ENCODE data around the gene ASAP2. TPM values are rescaled to one million over a fixed set of nuclear protein-coding genes. Genes with fewer than 3 reads are reported as not detected.

The ASAP2 gene
- polyA plus RNA-seq, 1 experiment, result 30.0 TPM

DNA sequence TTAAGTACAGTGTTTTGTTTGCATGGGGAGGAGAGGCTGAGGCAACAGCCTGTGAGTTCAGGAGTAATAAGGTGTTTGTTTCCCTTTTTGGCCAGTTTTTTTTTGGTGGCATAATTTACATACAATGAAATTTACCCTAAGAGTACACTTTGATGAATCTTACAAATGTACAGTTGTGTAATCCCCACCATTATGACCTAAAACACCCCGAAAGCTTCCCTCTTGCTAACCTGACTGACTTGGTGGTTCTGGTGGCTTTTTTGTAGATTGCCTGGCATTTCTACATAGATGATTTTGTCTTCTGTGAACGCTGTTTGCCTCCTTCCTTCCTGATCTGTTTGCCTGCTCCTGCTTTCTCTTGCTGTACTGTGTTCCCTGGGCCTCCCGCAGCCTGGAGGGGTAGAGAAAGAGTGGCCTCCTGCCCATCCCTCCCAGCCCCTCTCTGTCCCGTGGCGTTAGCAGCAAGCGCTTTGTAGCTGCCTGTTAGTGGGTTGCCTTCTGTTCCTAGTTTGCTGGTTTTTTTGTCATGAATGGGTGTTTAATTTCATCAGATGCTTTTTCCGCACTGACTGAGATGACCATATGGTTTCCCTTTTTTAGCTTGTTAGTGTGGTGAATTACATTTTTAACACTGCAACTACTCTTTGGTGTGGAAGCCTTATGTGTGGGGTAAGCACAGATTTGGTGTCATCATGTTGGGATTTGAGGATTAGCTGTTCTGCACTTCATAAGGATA lies 32.1 kb downstream of the ASAP2 start:
- no peak overlapping the region for H3K27ac ChIP-seq (ENCODE audit: low read depth, low read length)
- H3K27me3 ChIP-seq (ENCODE audit: control insufficient read depth, insufficient read depth, low read length), result no peaks in the 10 kb centered on the region
- H3K4me3 ChIP-seq (ENCODE audit: low read depth, low read length), result no peak overlapping the region
- DNase-seq (ENCODE audit: low read depth, low spot score), result no peak
- no peaks in the 10 kb centered on the region for H3K9me3 ChIP-seq (ENCODE audit: control insufficient read depth, insufficient read depth, low read length)
- TF ChIP-seq CTCF (IDR thresholded peaks at IDR 0.05; ENCODE audit: low read depth, low read length), result no peak
- ChIA-PET CTCF (interaction anchor here (1.1 to 1.2 kb wide), 2 partner anchors 29 to 95 kb away, joined by 3 read pairs; no protein-coding TSS in a partner anchor), POLR2A (no interaction called here)

GRCh38 chr2:9239616-9240015 lies 33.0 kb downstream of the ASAP2 start:
- H3K27me3 ChIP-seq (ENCODE audit: control insufficient read depth, insufficient read depth, low read length), result no peaks in the 10 kb centered on the region
- POLR2A ChIA-PET, result no interaction called here
- H3K4me3 ChIP-seq (ENCODE audit: low read depth, low read length), result no peak overlapping the region
- no peak for DNase-seq (ENCODE audit: low read depth, low spot score)
- CTCF ChIA-PET, result no interaction called here
- no peak for TF ChIP-seq CTCF (IDR thresholded peaks at IDR 0.05; ENCODE audit: low read depth, low read length)
- H3K9me3 ChIP-seq (ENCODE audit: control insufficient read depth, insufficient read depth, low read length), result no peaks in the 10 kb centered on the region
- no peak overlapping the region for H3K27ac ChIP-seq (ENCODE audit: low read depth, low read length)

DNA sequence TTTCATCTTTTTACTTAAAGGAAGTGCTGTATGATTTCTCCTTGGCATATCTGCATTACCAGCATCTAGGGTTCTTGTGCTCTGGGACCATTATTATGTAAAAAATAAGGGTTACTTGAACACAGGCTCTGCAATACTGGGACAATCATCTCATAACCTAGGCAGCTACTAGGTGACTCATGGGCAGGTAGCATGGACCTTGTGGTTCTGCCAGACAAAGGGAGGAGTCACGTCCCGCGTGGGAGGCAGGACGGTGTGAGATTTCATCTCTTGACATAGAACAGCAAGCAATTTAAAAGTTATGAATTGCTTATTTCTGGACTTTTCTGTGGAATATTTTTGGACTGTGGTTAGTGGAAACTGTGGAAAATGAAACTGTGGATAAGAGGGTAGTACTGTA lies 34.1 kb downstream of the ASAP2 start:
- ChIA-PET POLR2A (no interaction called here), CTCF (interaction anchor here (0.6 kb wide), 1 partner anchor 131 kb away, joined by 3 read pairs; no protein-coding TSS in a partner anchor)
- H3K4me3 ChIP-seq (ENCODE audit: low read depth, low read length), result no peak overlapping the region
- no peaks in the 10 kb centered on the region for H3K9me3 ChIP-seq (ENCODE audit: control insufficient read depth, insufficient read depth, low read length)
- no peak for TF ChIP-seq CTCF (IDR thresholded peaks at IDR 0.05; ENCODE audit: low read depth, low read length)
- DNase-seq (ENCODE audit: low read depth, low spot score), result no peak
- H3K27me3 ChIP-seq (ENCODE audit: control insufficient read depth, insufficient read depth, low read length), result no peaks in the 10 kb centered on the region
- no peak overlapping the region for H3K27ac ChIP-seq (ENCODE audit: low read depth, low read length)

DNA sequence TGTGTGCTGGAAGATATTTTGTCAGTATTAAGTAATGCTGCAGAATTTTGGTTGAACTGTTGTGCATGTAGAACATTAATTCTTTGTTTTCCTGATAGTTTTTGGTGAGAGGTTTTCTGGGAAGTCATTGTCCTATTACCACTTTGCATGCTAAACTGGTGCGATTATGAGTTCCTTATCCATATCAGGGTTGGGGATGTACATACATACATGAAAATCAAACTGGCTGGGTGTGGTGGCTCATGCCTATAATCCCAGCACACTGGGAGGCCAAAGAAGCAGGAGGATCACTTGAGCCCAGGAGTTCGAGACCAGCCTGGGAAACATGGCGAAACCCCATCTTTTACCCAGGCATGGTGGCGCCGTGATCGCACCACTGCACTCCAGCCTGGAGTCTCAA lies 34.6 kb downstream of the ASAP2 start:
- DNase-seq (ENCODE audit: low read depth, low spot score), result no peak
- Histone ChIP-seq H3K4me3 (ENCODE audit: low read depth, low read length) (no peak overlapping the region), H3K27ac (ENCODE audit: low read depth, low read length) (no peak overlapping the region), H3K9me3 (ENCODE audit: control insufficient read depth, insufficient read depth, low read length) (no peaks in the 10 kb centered on the region), H3K27me3 (ENCODE audit: control insufficient read depth, insufficient read depth, low read length) (no peaks in the 10 kb centered on the region)
- ChIA-PET POLR2A (no interaction called here), CTCF (interaction anchor here (0.6 kb wide), 1 partner anchor 131 kb away, joined by 3 read pairs; no protein-coding TSS in a partner anchor)
- TF ChIP-seq CTCF (IDR thresholded peaks at IDR 0.05; ENCODE audit: low read depth, low read length), result no peak

DNA sequence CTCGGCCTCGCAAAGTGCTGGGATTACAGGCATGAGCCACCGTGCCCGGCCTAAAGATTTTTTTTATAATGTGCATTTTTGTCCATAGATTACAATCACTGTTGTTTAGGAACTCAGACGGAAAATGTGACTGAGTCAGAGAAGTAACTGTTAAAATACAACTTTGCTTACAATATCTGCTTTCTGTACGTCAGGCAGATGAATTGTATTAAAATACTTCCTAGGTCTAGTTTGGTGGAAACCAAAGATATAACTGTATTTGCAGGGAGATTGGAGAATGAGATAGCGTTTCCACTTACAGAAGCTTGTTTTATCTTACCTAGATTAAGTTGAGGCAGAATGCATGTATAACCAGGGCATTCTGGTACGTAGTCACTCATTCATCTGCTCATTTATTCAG lies 36.7 kb downstream of the ASAP2 start:
- no peak overlapping the region for H3K4me3 ChIP-seq (ENCODE audit: low read depth, low read length)
- H3K27ac ChIP-seq (ENCODE audit: low read depth, low read length), result no peak overlapping the region
- CTCF ChIA-PET, result no interaction called here
- POLR2A ChIA-PET, result no interaction called here
- no peaks in the 10 kb centered on the region for H3K27me3 ChIP-seq (ENCODE audit: control insufficient read depth, insufficient read depth, low read length)
- H3K9me3 ChIP-seq (ENCODE audit: control insufficient read depth, insufficient read depth, low read length), result no peaks in the 10 kb centered on the region
- TF ChIP-seq CTCF (IDR thresholded peaks at IDR 0.05; ENCODE audit: low read depth, low read length), result no peak
- DNase-seq (ENCODE audit: low read depth, low spot score), result no peak
